ENCODE results near the gene MSL3.

DNA sequence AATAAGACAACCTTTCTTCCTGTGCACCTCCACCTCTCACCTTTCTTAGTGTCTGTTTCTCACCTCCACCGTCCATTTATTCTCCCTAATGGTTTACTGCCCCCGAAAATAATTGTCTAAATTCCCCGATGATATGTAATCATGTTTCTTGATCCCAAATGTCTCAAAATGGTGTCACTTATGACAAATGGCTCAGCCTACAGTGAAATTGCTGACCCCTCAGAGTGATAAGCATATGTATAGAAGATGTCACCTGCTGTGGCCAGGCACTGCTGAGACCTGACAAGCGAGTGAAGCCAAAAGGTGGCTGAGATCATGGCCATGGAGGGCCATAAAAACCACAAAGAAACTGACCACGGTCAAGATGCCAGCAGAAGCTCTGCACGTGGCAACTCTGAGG, 35.7 kb downstream of the MSL3 start:
- no peak for TF ChIP-seq POLR2A (IDR thresholded peaks at IDR 0.05)
- TF ChIP-seq, protein P1, sequence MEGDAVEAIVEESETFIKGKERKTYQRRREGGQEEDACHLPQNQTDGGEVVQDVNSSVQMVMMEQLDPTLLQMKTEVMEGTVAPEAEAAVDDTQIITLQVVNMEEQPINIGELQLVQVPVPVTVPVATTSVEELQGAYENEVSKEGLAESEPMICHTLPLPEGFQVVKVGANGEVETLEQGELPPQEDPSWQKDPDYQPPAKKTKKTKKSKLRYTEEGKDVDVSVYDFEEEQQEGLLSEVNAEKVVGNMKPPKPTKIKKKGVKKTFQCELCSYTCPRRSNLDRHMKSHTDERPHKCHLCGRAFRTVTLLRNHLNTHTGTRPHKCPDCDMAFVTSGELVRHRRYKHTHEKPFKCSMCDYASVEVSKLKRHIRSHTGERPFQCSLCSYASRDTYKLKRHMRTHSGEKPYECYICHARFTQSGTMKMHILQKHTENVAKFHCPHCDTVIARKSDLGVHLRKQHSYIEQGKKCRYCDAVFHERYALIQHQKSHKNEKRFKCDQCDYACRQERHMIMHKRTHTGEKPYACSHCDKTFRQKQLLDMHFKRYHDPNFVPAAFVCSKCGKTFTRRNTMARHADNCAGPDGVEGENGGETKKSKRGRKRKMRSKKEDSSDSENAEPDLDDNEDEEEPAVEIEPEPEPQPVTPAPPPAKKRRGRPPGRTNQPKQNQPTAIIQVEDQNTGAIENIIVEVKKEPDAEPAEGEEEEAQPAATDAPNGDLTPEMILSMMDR (IDR thresholded peaks at IDR 0.05): no peak
